Right lobe of liver (tissue), 6 donors: ENCODE measurements around the gene NPW. TPM values are rescaled to one million over a fixed set of nuclear protein-coding genes. Genes with fewer than 3 reads are reported as not detected.

Experiments
- ATAC-seq, 4 donors: fragments of 200-7000 bp; cut with Tn5 transposase; one replicate each; pipeline ENCODE4 v1.9.1; 2020; ENCODE audit warnings: mild to moderate bottlenecking in 4 of 4, moderate library complexity in 4 of 4
- DNase-seq, 3 donors: peaks; one replicate each; pipeline ENCODE4 v3.0.0-alpha.2; 2020
- H3K27ac ChIP-seq, 3 donors: fragments of 200-600 bp; one replicate each; pipeline ENCODE4 v1.8.0; 2022
- H3K27me3 ChIP-seq, 2 donors: fragments of 200-600 bp; one replicate each; pipeline ENCODE4 v1.8.0; 2022
- H3K36me3 ChIP-seq, 4 donors: fragments of 200-600 bp; sonication (generic) in 1 of 4; one replicate each; pipeline versions ENCODE4 v1.5.1 to v1.8.0; 2017 to 2022; ENCODE audit warnings: control low read depth in 1 of 4
- H3K4me1 ChIP-seq, 4 donors: fragments of 200-600 bp; sonication (generic) in 1 of 4; one replicate each; pipeline versions ENCODE4 v1.5.1 to v1.8.0; 2017 to 2022; ENCODE audit warnings: control low read depth in 1 of 4
- H3K4me3 ChIP-seq, 3 donors: fragments of 200-600 bp; one replicate each; pipeline ENCODE4 v1.8.0; 2022
- H3K9me3 ChIP-seq, 4 donors: fragments of 200-600 bp; sonication (generic) in 1 of 4; one replicate each; pipeline versions ENCODE4 v1.5.1 to v1.8.0; 2017 to 2022; ENCODE audit warnings: control low read depth in 1 of 4
- CTCF ChIP-seq, 4 donors: fragments of 200-600 bp in 3 of 4; fragments of 450-650 bp in 1 of 4; IDR thresholded peaks; one replicate each; pipeline versions ENCODE4 v1.5.1 to v1.8.0; 2016 to 2022; ENCODE audit warnings: antibody characterized with exemption in 4 of 4, mild to moderate bottlenecking in 2 of 4
- POLR2A ChIP-seq: fragments of 450-650 bp; IDR thresholded peaks from one replicate; pipeline ENCODE4 v1.6.1; 2017; ENCODE audit warnings: antibody characterized with exemption, mild to moderate bottlenecking
- WGBS: methylation state at CpG from one replicate; pipeline ENCODE4 v1.1.6; 2018; ENCODE audit warnings: low coverage, low lambda C conversion rate; ENCODE audit not compliant: insufficient coverage; ENCODE audit errors: missing lambda C conversion rate; 5-methylcytosine and 5-hydroxymethylcytosine counted together
- intact Hi-C, 2 donors: fragments of 100-400 bp; cut with DNase I; formaldehyde crosslinking; loops; one replicate each; pipeline versions ENCODE4 v1.11.2 to v1.14.1; 2022
- total RNA-seq, 6 experiments: library from RNA; depleted of rRNA in 2 of 6; stranded (reverse); fragments of >200 nt in 2 of 6; fragmentation: NEBNext Ultra II Directional in 3 of 6; extraction: Animal tissue kit (Norgen Biotek cat#: 25700) in 3 of 6; gene quantifications; one replicate each; pipeline versions ENCODE4 v1.1.0 to v1.2.4, GENCODE V29; 2016 to 2023
- donor health status: DM: no; HTN: yes; CAD: no.
- donor health status: DM: no; HTN: no; CAD: no.
- donor health status: DM: no; HTN: no; CAD: no.
- donor health status: DM: no; HTN: yes; CAD: no.
- donor health status: DM: no; HTN: yes; CAD: no.

The NPW gene
- total RNA-seq, 6 experiments from 2014 or later, result 2.7 to 12.3 (median 8.2) TPM

DNA sequence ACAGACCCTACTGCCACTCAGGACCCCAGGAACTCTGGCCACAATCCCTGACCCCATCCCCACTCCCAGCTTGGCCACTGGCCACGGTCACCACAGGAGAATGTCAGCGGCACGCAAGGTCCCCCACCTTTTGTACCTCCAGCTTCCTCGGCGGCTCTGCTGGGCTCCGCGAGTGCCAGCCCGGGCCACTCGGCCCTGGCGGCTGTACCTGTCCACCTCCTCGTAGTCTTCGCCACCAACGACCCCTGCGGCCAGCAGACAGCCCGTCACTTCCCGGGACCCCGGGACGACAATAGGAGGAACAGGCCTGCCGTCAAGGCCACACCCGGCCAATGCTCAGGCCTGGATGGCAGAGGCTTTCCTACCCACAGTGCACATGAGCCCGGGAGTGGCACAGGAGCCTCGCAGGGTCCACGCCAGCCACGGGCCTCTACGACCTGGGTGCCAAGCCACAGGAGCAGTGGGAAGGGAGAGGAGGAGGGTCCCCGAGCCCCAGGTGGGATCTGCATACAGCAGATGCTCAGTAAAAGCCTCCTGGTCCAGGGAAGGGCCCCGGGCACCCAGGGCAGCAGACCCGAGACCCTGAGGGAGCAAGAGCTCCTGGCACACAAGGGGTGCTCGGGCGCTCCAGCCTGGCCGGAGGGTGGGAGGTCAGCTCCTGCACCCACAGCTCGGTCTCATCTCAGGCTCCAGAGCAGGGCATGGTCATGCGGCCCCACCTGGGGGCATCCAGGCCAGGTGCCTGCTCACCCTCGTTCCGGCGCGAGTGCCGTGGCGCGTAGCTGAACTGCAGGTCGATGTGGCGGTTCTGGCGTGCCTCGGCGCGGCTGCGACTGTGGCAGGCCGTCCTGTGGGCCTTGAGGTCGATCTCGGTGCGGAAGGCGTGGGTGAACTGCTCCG is 17.9 kb upstream of the NPW start:
- intact Hi-C loops, result no loop called here
- ATAC-seq, result no peak
- no peaks in the 10 kb centered on the region for H3K9me3 ChIP-seq
- peaks cover 8 to 58% (median 24%) of the 10 kb centered on the region in 4 donors for H3K36me3 ChIP-seq
- DNase-seq, result peak in 1 of 3 donors; percentile 50
- no peak for TF ChIP-seq CTCF (IDR thresholded peaks at IDR 0.05)
- no peak for TF ChIP-seq POLR2A
- H3K4me3 ChIP-seq, result no peak overlapping the region
- H3K27ac ChIP-seq, result no peak overlapping the region
- no peaks in the 10 kb centered on the region for H3K27me3 ChIP-seq
- WGBS, result 99% methylated on average over 12 of the region's 53 CpGs
- H3K4me1 ChIP-seq, result peaks cover 0 to 12% (median 5%) of the 10 kb centered on the region in 4 donors

DNA sequence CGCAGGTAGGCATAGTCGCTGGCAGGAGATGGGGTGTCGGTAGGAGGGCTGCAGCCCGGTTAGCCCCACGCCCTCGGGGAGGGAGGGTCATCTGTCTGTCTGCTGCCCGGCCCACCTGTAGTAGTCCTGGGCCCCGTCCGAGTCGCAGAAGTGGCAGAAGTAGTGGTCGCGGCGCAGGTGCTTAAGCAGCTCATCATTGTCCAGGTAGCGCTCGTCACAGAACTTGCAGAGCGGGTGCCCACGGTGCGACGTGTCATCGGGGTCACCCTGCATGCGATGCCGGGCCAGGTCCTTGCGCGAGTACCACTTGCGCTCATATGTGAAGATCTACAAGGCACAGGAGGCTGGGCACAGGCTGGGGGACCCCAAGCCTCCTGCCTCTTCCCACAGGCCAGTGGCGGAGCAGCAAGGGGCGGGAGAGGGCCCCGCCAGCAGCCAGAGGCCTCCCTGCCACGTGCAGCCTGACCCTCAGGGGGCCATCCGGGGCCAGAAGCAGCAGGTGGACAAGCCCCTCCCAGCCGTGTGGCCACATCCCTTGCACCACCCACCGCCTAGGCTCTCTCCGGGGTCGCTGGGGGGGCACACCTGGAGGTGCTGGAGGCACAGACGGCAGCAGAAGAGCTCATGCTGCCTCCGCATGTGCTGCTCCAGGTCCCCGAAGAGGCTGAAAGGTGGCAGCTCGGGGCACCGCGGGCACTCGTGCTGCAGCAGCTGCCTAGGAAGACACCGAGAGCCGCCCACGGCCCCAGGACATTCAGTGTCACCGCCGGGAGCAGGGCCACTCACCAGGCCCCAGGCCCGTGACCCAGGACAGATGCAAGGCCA is 17.0 kb upstream of the NPW start:
- H3K36me3 ChIP-seq, result peaks cover 8 to 53% (median 24%) of the 10 kb centered on the region in 4 donors
- intact Hi-C loops, result no loop called here
- no peak overlapping the region for H3K4me3 ChIP-seq
- H3K4me1 ChIP-seq, result peaks cover 0 to 20% (median 8%) of the 10 kb centered on the region in 4 donors
- no peak overlapping the region for H3K27ac ChIP-seq
- H3K27me3 ChIP-seq, result no peaks in the 10 kb centered on the region
- 80% methylated on average over 3 of the region's 47 CpGs for WGBS
- ATAC-seq, result no peak
- no peaks in the 10 kb centered on the region for H3K9me3 ChIP-seq
- TF ChIP-seq POLR2A (no peak), CTCF (IDR thresholded peaks at IDR 0.05) (no peak)
- DNase-seq, result peak in 1 of 3 donors; percentile 57

DNA sequence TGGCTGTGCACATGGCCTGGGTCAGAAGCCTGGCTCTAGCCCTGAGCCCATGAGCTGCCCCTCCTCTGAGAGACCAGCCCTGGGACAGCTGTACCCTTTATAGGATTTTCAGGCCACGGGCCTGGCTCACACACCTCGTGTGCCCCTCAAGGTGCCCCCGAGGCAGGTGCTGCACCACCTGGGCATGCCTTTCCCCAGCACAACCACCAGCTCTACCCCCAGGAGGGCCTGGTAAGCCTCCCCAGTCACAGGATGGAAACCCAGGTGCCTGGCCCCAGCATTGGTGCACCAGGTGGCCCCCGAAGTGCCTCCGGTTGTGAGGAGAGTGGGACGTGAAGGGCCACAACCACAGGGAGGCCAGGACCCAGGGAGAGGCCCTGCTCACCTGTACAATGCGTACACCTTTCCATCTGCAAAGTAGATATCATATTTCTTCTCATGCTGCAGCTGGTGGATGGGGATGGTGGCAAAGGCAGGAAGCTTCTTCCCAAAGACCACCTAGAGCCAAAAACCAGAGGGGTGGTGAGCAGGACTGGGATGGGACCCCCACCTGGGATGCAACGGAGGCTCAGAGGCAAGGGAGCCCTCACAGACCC is 16.3 kb upstream of the NPW start:
- WGBS, result 57% methylated on average over 2 of the region's 8 CpGs
- H3K4me3 ChIP-seq, result no peak overlapping the region
- no peak for TF ChIP-seq POLR2A
- TF ChIP-seq CTCF (IDR thresholded peaks at IDR 0.05), result no peak
- H3K27me3 ChIP-seq, result no peaks in the 10 kb centered on the region
- DNase-seq, result no peak
- no peak overlapping the region for H3K27ac ChIP-seq
- no peak for ATAC-seq
- no peaks in the 10 kb centered on the region for H3K9me3 ChIP-seq
- H3K36me3 ChIP-seq, result peaks cover 5 to 48% (median 24%) of the 10 kb centered on the region in 4 donors
- peaks cover 0 to 27% (median 15%) of the 10 kb centered on the region in 4 donors for H3K4me1 ChIP-seq
- intact Hi-C loops, result no loop called here

DNA sequence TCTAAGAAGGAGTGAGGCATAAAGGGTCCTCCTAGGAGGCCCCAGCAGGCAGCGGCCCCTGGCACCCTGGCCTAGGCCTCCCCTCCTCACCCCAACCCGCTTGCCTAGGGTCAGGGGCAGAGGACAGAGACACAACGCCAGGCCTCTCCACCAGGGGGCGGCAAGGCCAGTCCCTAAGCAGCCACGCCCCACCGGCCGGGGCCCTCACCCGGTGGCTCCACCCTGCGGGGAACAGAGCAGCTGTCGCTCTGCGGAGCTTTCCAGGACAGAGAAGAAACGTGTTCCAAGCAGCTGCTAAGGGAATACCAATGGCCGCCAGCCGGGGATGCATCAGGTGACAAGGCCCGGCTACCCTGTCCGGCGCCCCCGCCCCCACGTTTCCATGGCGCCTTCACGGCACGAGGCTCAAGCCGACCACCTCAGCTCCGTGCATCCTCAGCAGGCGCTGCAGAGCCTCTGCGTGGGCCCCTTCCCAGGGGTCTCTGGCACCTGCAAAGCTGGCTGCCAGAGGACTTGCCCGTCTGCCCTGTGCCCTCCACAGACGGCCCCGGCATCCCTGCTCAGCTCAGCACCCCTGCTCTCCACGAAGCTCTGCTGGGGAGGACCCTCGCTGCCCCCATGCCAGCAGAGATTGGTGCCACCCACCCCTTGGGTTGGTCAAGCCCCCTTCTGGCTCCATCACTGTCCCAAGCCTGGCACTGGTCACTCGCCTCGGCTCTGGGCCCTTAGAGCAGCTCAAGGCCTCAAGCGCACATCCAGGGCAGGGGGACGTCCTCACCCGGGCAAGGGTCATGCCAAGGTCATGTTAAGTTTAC is 15.6 kb upstream of the NPW start:
- peak; percentile 88 to 90 (median 89) for DNase-seq
- TF ChIP-seq POLR2A (no peak), CTCF (IDR thresholded peaks at IDR 0.05) (peak; percentile 90 to 97 (median 96))
- peaks cover 3 to 43% (median 24%) of the 10 kb centered on the region in 4 donors for H3K36me3 ChIP-seq
- 0% methylated on average over 4 of the region's 36 CpGs for WGBS
- intact Hi-C loops, result no loop called here
- peak; percentile 82 to 89 (median 86) for ATAC-seq
- H3K4me1 ChIP-seq, result peaks cover 0 to 31% (median 17%) of the 10 kb centered on the region in 4 donors
- H3K9me3 ChIP-seq, result no peaks in the 10 kb centered on the region
- no peaks in the 10 kb centered on the region for H3K27me3 ChIP-seq
- no peak overlapping the region for H3K4me3 ChIP-seq
- no peak overlapping the region for H3K27ac ChIP-seq
